GM12892 (cell line): ENCODE results near the gene RAB2B.
A peak's percentile ranks its signal among the peaks of the same experiment; 100 is the strongest.
"Not testable (repeated sequence)": the region's sequence is repeated elsewhere in the genome, so short reads cannot be mapped to it uniquely, and the experiment has no call there.

Source experiments
- DNase-seq: peaks from one replicate; pipeline ENCODE4 v3.0.0; 2011; ENCODE audit not compliant: insufficient read length
- FAIRE-seq: peaks from 2 replicates; lab custom pipeline; 2011; peaks lifted over from hg19 to GRCh38; lab: Jason Lieb, UNC
- POLR2A ChIP-seq: IDR thresholded peaks from 2 replicates; pipeline ENCODE4 v1.6.1; 2011; ENCODE audit warnings: low read depth, low read length, control low read depth
- POLR2AphosphoS5 ChIP-seq: IDR thresholded peaks from 2 replicates; pipeline ENCODE4 v1.6.1; 2011; ENCODE audit warnings: low read depth, low read length, control low read depth
- TAF1 ChIP-seq: IDR thresholded peaks from 2 replicates; pipeline ENCODE4 v1.6.1; 2011; ENCODE audit warnings: low read depth, mild to moderate bottlenecking, control low read depth, low read length, borderline replicate concordance

Gene RAB2B

GRCh38 chr14:21467616-21468015, 9.1 kb downstream of the RAB2B start:
- no peak for TF ChIP-seq POLR2AphosphoS5
- TF ChIP-seq POLR2A = no peak
- no peak for TF ChIP-seq TAF1
- DNase-seq = no peak
- no peak for FAIRE-seq

GRCh38 chr14:21455912-21456667, 20.7 kb downstream of the RAB2B start, which contains the start of gene CHD8:
CHD8 (minus strand) TSS chr14:21456123; CDS start chr14:21431643, 24,480 bp downstream.
- DNase-seq (peak; percentile 94), FAIRE-seq (peak; percentile 99)
- peak; percentile 91 for TF ChIP-seq POLR2A
- TF ChIP-seq TAF1 = peak; percentile 75
- peak; percentile 91 for TF ChIP-seq POLR2AphosphoS5

- TF ChIP-seq TAF1 (no peak), POLR2A (no peak), POLR2AphosphoS5 (no peak)
- DNase-seq = no peak
- no peak for FAIRE-seq
These were observed 21.2 kb downstream of the RAB2B start for GRCh38 chr14:21455592-21455911.

- DNase-seq (no peak), FAIRE-seq (no peak)
- TF ChIP-seq TAF1 (no peak), POLR2AphosphoS5 (no peak), POLR2A (no peak)
These were observed 21.8 kb downstream of the RAB2B start for GRCh38 chr14:21454843-21455544.

GRCh38 chr14:21449899-21450216, 26.9 kb downstream of the RAB2B start:
- DNase-seq = no peak
- no peak for TF ChIP-seq POLR2A
- no peak for TF ChIP-seq TAF1
- FAIRE-seq = no peak

- FAIRE-seq, DNase-seq: not testable (repeated sequence)
These were observed 34.1 kb downstream of the RAB2B start for GRCh38 chr14:21442657-21443056.

GRCh38 chr14:21440859-21441258, 35.9 kb downstream of the RAB2B start:
- DNase-seq = no peak
- TF ChIP-seq POLR2A (no peak), TAF1 (no peak), POLR2AphosphoS5 (no peak)
- FAIRE-seq = no peak

- TF ChIP-seq TAF1 = peak; percentile 39; the same call in 1 of the 2 replicates
- TF ChIP-seq POLR2AphosphoS5 = peak; percentile 93
- TF ChIP-seq POLR2A = peak; percentile 77
- peak; percentile 97 for FAIRE-seq
These were observed 39.5 kb downstream of the RAB2B start for GRCh38 chr14:21437063-21437901.

GRCh38 chr14:21436567-21437062, 40.1 kb downstream of the RAB2B start:
- FAIRE-seq = peak; percentile 24
- no peak for DNase-seq
- no peak for TF ChIP-seq TAF1
- TF ChIP-seq POLR2A = no peak
- no peak for TF ChIP-seq POLR2AphosphoS5

More at GRCh38 chr14:21437063-21437901, 39.5 kb downstream of the RAB2B start:
- peak; percentile 82 for DNase-seq

GRCh38 chr14:21431126-21431525, 45.6 kb downstream of the RAB2B start:
- FAIRE-seq = no peak
- no peak for TF ChIP-seq TAF1
- TF ChIP-seq POLR2AphosphoS5 = no peak
- TF ChIP-seq POLR2A = no peak
- no peak for DNase-seq

GRCh38 chr14:21428930-21429329, 47.8 kb downstream of the RAB2B start:
- FAIRE-seq = no peak
- DNase-seq = no peak
- TF ChIP-seq POLR2A = no peak
- TF ChIP-seq TAF1 = no peak
- TF ChIP-seq POLR2AphosphoS5 = no peak
